Mucosa of descending colon (tissue), 3 donors: ENCODE data around the gene KRI1. TPM values are rescaled to one million over a fixed set of nuclear protein-coding genes. Genes with fewer than 3 reads are reported as not detected.

Experiments used
- ATAC-seq: fragments of 200-7000 bp; cut with Tn5 transposase; one replicate; pipeline ENCODE4 v1.9.1; 2020; ENCODE audit warnings: mild to moderate bottlenecking, moderate library complexity
- DNase-seq, 3 donors: peaks; one replicate each; pipeline ENCODE4 v3.0.0-alpha.2; 2020
- H3K36me3 ChIP-seq: fragments of 200-600 bp; one replicate; pipeline ENCODE4 v1.8.0; 2021; ENCODE audit warnings: low read depth, mild to moderate bottlenecking
- H3K4me1 ChIP-seq: fragments of 200-600 bp; one replicate; pipeline ENCODE4 v1.8.0; 2021; ENCODE audit warnings: low read depth, mild to moderate bottlenecking
- H3K4me3 ChIP-seq: fragments of 200-600 bp; one replicate; pipeline ENCODE4 v1.8.0; 2021; ENCODE audit warnings: mild to moderate bottlenecking
- H3K9me3 ChIP-seq: fragments of 200-600 bp; one replicate; pipeline ENCODE4 v1.8.0; 2021; ENCODE audit warnings: mild to moderate bottlenecking
- CTCF ChIP-seq: fragments of 200-600 bp; IDR thresholded peaks from one replicate; pipeline ENCODE4 v1.8.0; 2022; ENCODE audit warnings: antibody characterized with exemption, mild to moderate bottlenecking
- intact Hi-C, 2 donors: fragments of 100-400 bp; cut with DNase I in 1 of 2; cut with micrococcal nuclease in 1 of 2; formaldehyde crosslinking; loops; one replicate each; pipeline versions ENCODE4 v1.11.0 to v1.11.1; 2022; cut with DNase I, micrococcal nuclease
- total RNA-seq, 3 donors: library from RNA; stranded (reverse); fragmentation: NEBNext Ultra II Directional in 2 of 3; extraction: Animal tissue kit (Norgen Biotek cat#: 25700) in 2 of 3; gene quantifications; one replicate each; pipeline versions ENCODE4 v1.2.1 to v1.2.4, GENCODE V29; 2021 to 2023
- donor health status: DM: no; HTN: no; CAD: no; lungs with moderate emphysema.
- donor health status: DM: no; HTN: no; CAD: no.
- donor health status: DM: no; HTN: yes; CAD: no.

KRI1 gene
- total RNA-seq, 3 donors from 2014 or later, result 12.0 to 23.3 (median 17.0) TPM

DNA sequence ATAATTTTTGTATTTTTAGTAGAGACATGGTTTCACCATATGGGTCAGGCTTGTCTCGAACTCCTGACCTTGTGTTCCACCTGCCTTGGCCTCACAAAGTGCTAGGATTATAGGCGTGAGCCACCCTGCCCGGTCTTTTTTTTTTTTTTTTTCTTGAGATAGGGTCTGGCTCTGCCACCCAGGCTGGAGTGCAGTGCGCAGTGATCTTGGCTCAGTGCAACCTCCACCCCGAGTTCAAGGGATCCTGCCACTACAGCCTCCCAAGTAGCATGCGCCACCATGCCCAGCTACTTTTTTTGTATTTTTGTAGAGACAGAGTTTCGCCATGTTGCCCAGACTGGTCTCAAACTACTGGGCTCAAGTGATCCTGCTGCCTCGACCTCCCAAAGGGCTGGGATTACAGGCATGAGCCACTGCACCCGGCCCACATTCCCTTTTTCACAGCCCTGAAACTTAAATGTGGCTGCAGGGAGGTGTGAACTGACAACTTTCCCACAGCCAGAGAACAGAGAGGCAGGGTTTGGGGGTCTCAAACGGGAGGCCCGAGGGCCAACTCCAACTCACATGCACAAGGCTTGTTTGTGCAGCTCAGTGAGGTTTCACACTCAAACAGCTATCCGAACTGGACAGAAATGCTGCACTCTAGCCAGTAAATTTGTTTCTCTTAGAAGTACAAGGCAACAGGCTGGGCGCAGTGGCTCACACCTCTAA, 44.2 kb downstream of the KRI1 start:
- Histone ChIP-seq H3K4me3 (no peak overlapping the region), H3K9me3 (no peaks in the 10 kb centered on the region), H3K4me1 (peaks cover 20% of the 10 kb centered on the region), H3K36me3 (no peaks in the 10 kb centered on the region)
- TF ChIP-seq CTCF, result no peak
- intact Hi-C loops, result no loop called here
- no peak for ATAC-seq
- DNase-seq, result no peak

DNA sequence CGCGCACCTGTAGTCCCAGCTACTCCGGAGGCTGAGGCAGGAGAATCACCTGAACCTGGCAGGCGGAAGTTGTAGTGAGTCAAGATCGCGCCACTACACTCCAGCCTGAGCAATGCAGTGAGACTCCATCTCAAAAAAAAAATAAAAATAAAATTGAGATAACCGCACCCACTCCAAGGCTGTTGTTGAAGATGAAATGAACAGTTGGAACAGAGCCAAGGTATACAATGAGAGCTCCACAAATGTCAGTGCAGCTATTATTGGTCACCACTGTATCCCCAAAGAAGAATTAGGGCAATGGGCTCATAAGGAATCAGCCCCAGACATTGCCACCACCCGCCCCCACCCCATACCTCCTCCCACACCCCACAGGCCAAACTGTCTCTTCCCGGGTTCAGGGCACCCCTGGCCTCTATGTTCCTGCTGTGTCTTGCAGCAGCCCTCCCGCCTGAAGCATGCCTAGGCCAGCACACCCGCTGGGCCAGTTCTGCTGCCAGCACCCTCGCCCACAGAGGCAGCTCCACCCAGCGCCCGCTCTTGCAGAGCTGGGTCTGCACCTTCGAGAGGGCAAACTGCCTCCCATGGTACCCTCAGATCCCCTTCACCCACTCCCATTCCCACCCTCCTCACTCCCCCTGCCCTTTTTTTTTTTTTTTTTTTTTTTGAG, 45.0 kb downstream of the KRI1 start:
- TF ChIP-seq CTCF, result no peak
- Histone ChIP-seq H3K4me1 (peaks cover 20% of the 10 kb centered on the region), H3K4me3 (no peak overlapping the region), H3K36me3 (no peaks in the 10 kb centered on the region), H3K9me3 (no peaks in the 10 kb centered on the region)
- intact Hi-C loops, result no loop called here
- ATAC-seq, result no peak
- peak in 1 of 3 donors; percentile 39 for DNase-seq

- TF ChIP-seq CTCF, result no peak
- ATAC-seq, result no peak
- H3K36me3 ChIP-seq, result no peaks in the 10 kb centered on the region
- DNase-seq, result no peak
- intact Hi-C loops, result no loop called here
- no peak overlapping the region for H3K4me3 ChIP-seq
- peaks cover 20% of the 10 kb centered on the region for H3K4me1 ChIP-seq
- no peaks in the 10 kb centered on the region for H3K9me3 ChIP-seq
These were observed 46.4 kb downstream of the KRI1 start for GRCh38 chr19:10519421-10519820.

- no peaks in the 10 kb centered on the region for H3K36me3 ChIP-seq
- H3K9me3 ChIP-seq, result no peaks in the 10 kb centered on the region
- intact Hi-C loops, result no loop called here
- no peak overlapping the region for H3K4me3 ChIP-seq
- DNase-seq, result no peak
- TF ChIP-seq CTCF, result no peak
- peaks cover 20% of the 10 kb centered on the region for H3K4me1 ChIP-seq
- ATAC-seq, result no peak
These were observed 47.1 kb downstream of the KRI1 start for GRCh38 chr19:10518444-10519361.

- Histone ChIP-seq H3K36me3 (no peaks in the 10 kb centered on the region), H3K4me3 (no peak overlapping the region), H3K4me1 (peaks cover 20% of the 10 kb centered on the region), H3K9me3 (no peaks in the 10 kb centered on the region)
- DNase-seq, result no peak
- peak; percentile 13 for ATAC-seq
- intact Hi-C loops, result no loop called here
- no peak for TF ChIP-seq CTCF
These were observed 47.9 kb downstream of the KRI1 start for GRCh38 chr19:10517760-10518443.
